Panc1 (cell line): ENCODE results near the gene GRIFIN.

Source experiments
- CTCF ChIP-seq: fragments of 450-650 bp; IDR thresholded peaks from 2 replicates; pipeline ENCODE4 v1.5.1; 2017; ENCODE audit warnings: mild to moderate bottlenecking
- POLR2AphosphoS5 ChIP-seq: IDR thresholded peaks from 2 replicates; pipeline ENCODE4 v1.6.1; 2012; ENCODE audit warnings: mild to moderate bottlenecking, low read depth, low read length, moderate library complexity

GRCh38 chr7:2476776-2477446 is 713 bp upstream of the GRIFIN start:
- TF ChIP-seq CTCF = no peak
- no peak for TF ChIP-seq POLR2AphosphoS5
